ENCODE results near the gene SUPT20H. TPM values are rescaled to one million over a fixed set of nuclear protein-coding genes. Genes with fewer than 3 reads are reported as not detected.

SUPT20H gene
- polyA plus RNA-seq, 1 donor from 2014 or later, result 89.2 TPM

- Histone ChIP-seq H3K9me3 (ENCODE audit: low read length) (no peaks in the 10 kb centered on the region), H3K36me3 (ENCODE audit: insufficient read depth, low read length) (no peaks in the 10 kb centered on the region), H2AFZ (ENCODE audit: low read depth, low read length) (no peak overlapping the region), H3K9ac (ENCODE audit: low read length) (no peak overlapping the region), H3K79me2 (replicated peaks; ENCODE audit: insufficient read depth, low read length) (no peaks in the 10 kb centered on the region), H3K4me3 (ENCODE audit: low read length) (no peak overlapping the region), H3K9me2 (ENCODE audit: insufficient read depth, low read length) (no peaks in the 10 kb centered on the region), H3F3A (ENCODE audit: insufficient read depth, low read length, poor library complexity, severe bottlenecking) (no peaks in the 10 kb centered on the region), H3K27ac (ENCODE audit: low read length) (no peak overlapping the region), H3K4me2 (ENCODE audit: low read length) (no peak overlapping the region), H3K27me3 (ENCODE audit: insufficient read depth, low read depth, low read length) (no peaks in the 10 kb centered on the region), H4K20me1 (ENCODE audit: insufficient read depth) (no peaks in the 10 kb centered on the region)
- TF ChIP-seq POLR2AphosphoS5 (IDR thresholded peaks at IDR 0.05) (no peak), EZH2 (IDR thresholded peaks at IDR 0.05; ENCODE audit: borderline replicate concordance, insufficient read depth, low read length, poor library complexity, severe bottlenecking) (no peak), RAD21 (conservative IDR thresholded peaks at IDR 0.05) (no peak), CTCF (IDR thresholded peaks at IDR 0.05; ENCODE audit: poor library complexity, severe bottlenecking) (no peak), EP300 (conservative IDR thresholded peaks at IDR 0.05; ENCODE audit: poor library complexity, severe bottlenecking) (no peak), SMC3 (conservative IDR thresholded peaks at IDR 0.05; ENCODE audit: poor library complexity) (no peak), TAF1 (IDR thresholded peaks at IDR 0.05; ENCODE audit: low read depth) (no peak), MXI1 (conservative IDR thresholded peaks at IDR 0.05; ENCODE audit: poor library complexity, severe bottlenecking) (no peak), REST (IDR thresholded peaks at IDR 0.05; ENCODE audit: borderline replicate concordance) (no peak)
Observed at GRCh38 chr13:37106642-37107041, 47.2 kb upstream of the SUPT20H start.

- no peaks in the 10 kb centered on the region for H3K9me3 ChIP-seq (ENCODE audit: low read length)
- H3K4me2 ChIP-seq (ENCODE audit: low read length), result no peak within 1 kb of the TSS
- H3K27me3 ChIP-seq (ENCODE audit: insufficient read depth, low read depth, low read length), result no peaks in the 10 kb centered on the region
- H3K36me3 ChIP-seq (ENCODE audit: insufficient read depth, low read length), result no peaks in the 10 kb centered on the region
- no peaks in the 10 kb centered on the region for H3F3A ChIP-seq (ENCODE audit: insufficient read depth, low read length, poor library complexity, severe bottlenecking)
- H3K79me2 ChIP-seq (replicated peaks; ENCODE audit: insufficient read depth, low read length), result no peaks in the 10 kb centered on the region
- no peaks in the 10 kb centered on the region for H4K20me1 ChIP-seq (ENCODE audit: insufficient read depth)
- no peak within 1 kb of the TSS for H3K27ac ChIP-seq (ENCODE audit: low read length)
- TF ChIP-seq CTCF (IDR thresholded peaks at IDR 0.05; ENCODE audit: poor library complexity, severe bottlenecking), result no peak
- TF ChIP-seq RAD21 (conservative IDR thresholded peaks at IDR 0.05), result no peak
- no peak for TF ChIP-seq TAF1 (IDR thresholded peaks at IDR 0.05; ENCODE audit: low read depth)
- TF ChIP-seq EZH2 (IDR thresholded peaks at IDR 0.05; ENCODE audit: borderline replicate concordance, insufficient read depth, low read length, poor library complexity, severe bottlenecking), result no peak
- TF ChIP-seq EP300 (conservative IDR thresholded peaks at IDR 0.05; ENCODE audit: poor library complexity, severe bottlenecking), result no peak
- TF ChIP-seq MXI1 (conservative IDR thresholded peaks at IDR 0.05; ENCODE audit: poor library complexity, severe bottlenecking), result no peak
- TF ChIP-seq POLR2AphosphoS5 (IDR thresholded peaks at IDR 0.05), result no peak
- no peak for TF ChIP-seq REST (IDR thresholded peaks at IDR 0.05; ENCODE audit: borderline replicate concordance)
- no peak for TF ChIP-seq SMC3 (conservative IDR thresholded peaks at IDR 0.05; ENCODE audit: poor library complexity)
- no peak within 1 kb of the TSS for H3K4me3 ChIP-seq (ENCODE audit: low read length)
- H3K9ac ChIP-seq (ENCODE audit: low read length), result no peak within 1 kb of the TSS
- no peaks in the 10 kb centered on the region for H3K9me2 ChIP-seq (ENCODE audit: insufficient read depth, low read length)
- no peak within 1 kb of the TSS for H2AFZ ChIP-seq (ENCODE audit: low read depth, low read length)
Observed at GRCh38 chr13:37105251-37105714, 45.8 kb upstream of the SUPT20H start, which contains the start of gene CSNK1A1L. TSS of gene CSNK1A1L (minus strand) at chr13:37105664. CDS start at chr13:37105256, 408 bp downstream.

Data from neural cell (in vitro differentiated cells).